GM12878 (cell line): ENCODE results near the gene GABRR3.

ENCODE experiments used
- CTCF ChIP-seq, 3 experiments: IDR thresholded peaks in 2 of 3; conservative IDR thresholded peaks in 1 of 3; 2 replicates each; pipeline ENCODE4 v1.5.1; 2011; ENCODE audit warnings: low read depth in 3 of 3, low read length in 3 of 3, mild to moderate bottlenecking in 3 of 3, control low read depth in 2 of 3, moderate library complexity in 2 of 3, inconsistent platforms in 1 of 3, mixed read lengths in 1 of 3; ENCODE audit not compliant: control insufficient read depth in 2 of 3, insufficient read depth in 1 of 3; ENCODE audit errors: extremely low read depth in 1 of 3
- FOXK2 ChIP-seq: fragments of 450-650 bp; IDR thresholded peaks from 2 replicates; pipeline ENCODE4 v1.6.1; 2017; ENCODE audit warnings: mild to moderate bottlenecking, moderate library complexity
- MEF2A ChIP-seq: IDR thresholded peaks from 2 replicates; pipeline ENCODE4 v1.6.1; 2011; ENCODE audit warnings: low read depth, mild to moderate bottlenecking, low read length, moderate library complexity; ENCODE audit not compliant: insufficient read depth
- POLR2A ChIP-seq: IDR thresholded peaks from 2 replicates; pipeline ENCODE4 v1.6.1; 2011; ENCODE audit warnings: low read depth, mild to moderate bottlenecking, low read length
- POLR2AphosphoS2 ChIP-seq: IDR thresholded peaks from 2 replicates; pipeline ENCODE4 v1.6.1; 2011; ENCODE audit warnings: low read depth, mild to moderate bottlenecking, low read length, improper control_type of control experiment, moderate library complexity
- REST ChIP-seq: IDR thresholded peaks from 2 replicates; pipeline ENCODE4 v1.6.1; 2012; ENCODE audit warnings: mild to moderate bottlenecking, low read depth, low read length
- RFX5 ChIP-seq: IDR thresholded peaks from 2 replicates; pipeline ENCODE4 v1.6.1; 2011; ENCODE audit warnings: low read depth, low read length, improper control_type of control experiment
- SREBF1 ChIP-seq: IDR thresholded peaks from 2 replicates; pipeline ENCODE4 v1.6.1; 2012; ENCODE audit warnings: mild to moderate bottlenecking, low read length
- ZNF24 ChIP-seq: fragments of 450-650 bp; IDR thresholded peaks from 2 replicates; pipeline ENCODE4 v1.6.1; 2017; ENCODE audit warnings: antibody characterized with exemption, mild to moderate bottlenecking
- ZSCAN29 ChIP-seq: fragments of 450-650 bp; IDR thresholded peaks from 2 replicates; pipeline ENCODE4 v1.6.1; 2017; ENCODE audit warnings: mild to moderate bottlenecking, moderate library complexity

- TF ChIP-seq CTCF (IDR thresholded peaks at IDR 0.05 in 2 of 3, conservative IDR thresholded peaks at IDR 0.05 in 1 of 3; ENCODE audit: control insufficient read depth in 2 of 3, extremely low read depth in 1 of 3, insufficient read depth in 1 of 3, low read depth in 3 of 3, low read length in 3 of 3) (no peak), ZSCAN29 (no peak), POLR2A (no peak), FOXK2 (no peak), ZNF24 (no peak), POLR2AphosphoS2 (no peak), MEF2A (no peak), REST (no peak), RFX5 (no peak), SREBF1 (no peak)
Observed at GRCh38 chr3:97938444-97938843, 96.7 kb downstream of the GABRR3 start.
